ENCODE data around the gene KCTD10. TPM values are rescaled to one million over a fixed set of nuclear protein-coding genes. Genes with fewer than 3 reads are reported as not detected.

Gene KCTD10
- polyA plus RNA-seq, 2 of the 4 experiments (the other 2 are of a cell fraction) = 43.5 to 50.4 TPM

DNA sequence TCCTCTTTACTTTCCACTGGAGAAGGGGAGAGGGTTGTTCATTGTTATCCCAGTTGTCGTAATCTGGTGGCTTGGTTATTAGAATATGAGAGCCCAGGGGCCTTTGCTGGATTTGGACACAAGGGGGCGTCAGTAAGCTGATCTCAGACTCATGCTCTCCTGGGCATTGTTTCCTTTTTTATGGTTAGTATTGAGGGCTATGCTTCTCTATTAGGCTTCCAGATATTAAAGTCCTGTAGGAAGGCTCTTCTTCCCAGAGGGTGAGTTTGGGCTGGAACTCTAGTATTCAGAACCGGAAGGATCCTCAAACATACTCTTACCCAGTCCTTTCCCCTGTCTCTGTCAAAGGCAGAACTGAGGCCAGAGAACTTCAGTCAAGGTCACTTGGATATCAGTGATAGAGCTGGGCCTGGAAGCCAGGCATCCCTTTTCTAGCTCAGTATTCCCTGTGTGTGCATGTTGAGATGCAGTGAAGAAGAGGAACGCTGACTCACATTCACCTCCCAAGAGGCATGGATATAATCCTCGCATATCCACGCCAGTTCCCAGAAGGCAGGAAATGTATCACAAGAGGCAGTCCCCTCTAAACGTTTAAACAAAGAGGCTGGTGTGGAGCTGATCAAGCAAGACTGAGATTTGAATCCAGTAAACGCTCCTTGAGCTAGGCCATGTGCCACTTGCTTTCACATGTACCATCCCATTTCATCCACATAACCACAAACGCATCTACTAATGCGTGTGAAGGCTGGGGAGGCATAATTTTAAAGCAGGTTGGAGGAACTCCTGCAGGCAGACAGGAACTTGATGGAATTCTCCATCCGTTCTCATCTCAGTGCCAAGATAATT, 41.9 kb upstream of the KCTD10 start:
- H3K4me1 ChIP-seq = no peaks in the 10 kb centered on the region
- ChIA-PET CTCF (interaction anchor here (0.7 to 12.0 kb wide), 33 partner anchors 10 to 326 kb away, joined by 3 to 167 read pairs (median 4); no protein-coding TSS in a partner anchor), POLR2A (interaction anchor here (1.5 kb wide), 1 partner anchor 195 kb away, joined by 4 read pairs; no protein-coding TSS in a partner anchor)
- DNase-seq (ENCODE audit: low read depth in 1 of 2, low spot score in 1 of 2) = peak; percentile 48 to 80
- WGBS (ENCODE audit: missing lambda C conversion rate) = 69% methylated on average over 11 of the region's 11 CpGs
- no peak for FAIRE-seq
- ATAC-seq = peak; percentile 64 to 91; a peak in 4 of 6 replicates
- H3K4me3 ChIP-seq = no peak overlapping the region
- H3K27ac ChIP-seq = no peak overlapping the region
- no peak overlapping the region for H3K4me2 ChIP-seq
- TF ChIP-seq ZSCAN20 (CRISPR knock-in tag; IDR thresholded peaks at IDR 0.05) = no peak
- TF ChIP-seq, protein P1, sequence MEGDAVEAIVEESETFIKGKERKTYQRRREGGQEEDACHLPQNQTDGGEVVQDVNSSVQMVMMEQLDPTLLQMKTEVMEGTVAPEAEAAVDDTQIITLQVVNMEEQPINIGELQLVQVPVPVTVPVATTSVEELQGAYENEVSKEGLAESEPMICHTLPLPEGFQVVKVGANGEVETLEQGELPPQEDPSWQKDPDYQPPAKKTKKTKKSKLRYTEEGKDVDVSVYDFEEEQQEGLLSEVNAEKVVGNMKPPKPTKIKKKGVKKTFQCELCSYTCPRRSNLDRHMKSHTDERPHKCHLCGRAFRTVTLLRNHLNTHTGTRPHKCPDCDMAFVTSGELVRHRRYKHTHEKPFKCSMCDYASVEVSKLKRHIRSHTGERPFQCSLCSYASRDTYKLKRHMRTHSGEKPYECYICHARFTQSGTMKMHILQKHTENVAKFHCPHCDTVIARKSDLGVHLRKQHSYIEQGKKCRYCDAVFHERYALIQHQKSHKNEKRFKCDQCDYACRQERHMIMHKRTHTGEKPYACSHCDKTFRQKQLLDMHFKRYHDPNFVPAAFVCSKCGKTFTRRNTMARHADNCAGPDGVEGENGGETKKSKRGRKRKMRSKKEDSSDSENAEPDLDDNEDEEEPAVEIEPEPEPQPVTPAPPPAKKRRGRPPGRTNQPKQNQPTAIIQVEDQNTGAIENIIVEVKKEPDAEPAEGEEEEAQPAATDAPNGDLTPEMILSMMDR (IDR thresholded peaks at IDR 0.05) = peak; percentile 86
- peak; percentile 74 to 82 for TF ChIP-seq RAD21 (conservative IDR thresholded peaks at IDR 0.05 in 1 of 2, IDR thresholded peaks at IDR 0.05 in 1 of 2)
- TF ChIP-seq HOXA7 (CRISPR knock-in tag; IDR thresholded peaks at IDR 0.05) = no peak
- peak; percentile 74 for TF ChIP-seq SMC3 (IDR thresholded peaks at IDR 0.05)
- H3K9me3 ChIP-seq = no peaks in the 10 kb centered on the region

DNA sequence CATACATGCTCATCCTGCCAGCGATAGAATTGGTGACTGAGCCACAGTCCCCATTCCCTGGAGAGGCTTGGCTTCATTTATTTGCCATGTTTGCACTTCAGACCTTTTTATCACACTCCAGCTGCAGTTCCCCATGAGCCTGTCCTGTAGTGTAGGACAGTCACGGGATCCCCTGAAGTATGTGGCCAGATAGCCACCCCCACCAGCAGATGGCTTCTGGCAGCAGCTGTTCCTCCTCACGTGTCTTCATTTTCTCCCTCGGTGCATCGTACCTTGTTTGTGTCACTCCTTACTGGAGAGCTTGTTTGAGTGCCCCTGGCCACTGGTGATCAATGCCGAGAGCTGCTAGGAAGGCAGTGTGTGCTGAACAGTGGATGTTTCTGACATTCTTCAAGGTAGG, 40.5 kb upstream of the KCTD10 start:
- DNase-seq (ENCODE audit: low read depth in 1 of 2, low spot score in 1 of 2) (no peak), FAIRE-seq (no peak), ATAC-seq (no peak)
- Histone ChIP-seq H3K9me3 (no peaks in the 10 kb centered on the region), H3K4me1 (no peaks in the 10 kb centered on the region), H3K27ac (no peak overlapping the region), H3K4me2 (no peak overlapping the region), H3K4me3 (no peak overlapping the region)
- CTCF ChIA-PET = interaction anchor here (0.8 to 12.0 kb wide), 16 partner anchors 8 to 387 kb away, joined by 3 to 167 read pairs (median 5); partner anchors contain the start of genes MMAB and MVK
- WGBS (ENCODE audit: missing lambda C conversion rate) = 72% methylated on average over 6 of the region's 6 CpGs
- POLR2A ChIA-PET = interaction anchor here (0.7 kb wide), 1 partner anchor 257 kb away, joined by 3 read pairs; no protein-coding TSS in a partner anchor
- no peak for TF ChIP-seq SREBF2 (IDR thresholded peaks at IDR 0.05)
- TF ChIP-seq NFE2L2 (conservative IDR thresholded peaks at IDR 0.05; ENCODE audit: low read length) = no peak
- no peak for TF ChIP-seq FOXS1 (CRISPR knock-in tag; IDR thresholded peaks at IDR 0.05)
- TF ChIP-seq, protein P1 (IDR thresholded peaks at IDR 0.05) = no peak
- TF ChIP-seq BHLHE40 (IDR thresholded peaks at IDR 0.05; ENCODE audit: low read depth, low read length) = no peak
- TF ChIP-seq POLR2A (IDR thresholded peaks at IDR 0.05; ENCODE audit: low read length) = no peak
- no peak for TF ChIP-seq TFCP2L1 (CRISPR knock-in tag; IDR thresholded peaks at IDR 0.05)
- TF ChIP-seq, protein P2, sequence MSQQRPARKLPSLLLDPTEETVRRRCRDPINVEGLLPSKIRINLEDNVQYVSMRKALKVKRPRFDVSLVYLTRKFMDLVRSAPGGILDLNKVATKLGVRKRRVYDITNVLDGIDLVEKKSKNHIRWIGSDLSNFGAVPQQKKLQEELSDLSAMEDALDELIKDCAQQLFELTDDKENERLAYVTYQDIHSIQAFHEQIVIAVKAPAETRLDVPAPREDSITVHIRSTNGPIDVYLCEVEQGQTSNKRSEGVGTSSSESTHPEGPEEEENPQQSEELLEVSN (IDR thresholded peaks at IDR 0.05; ENCODE audit: borderline replicate concordance, low read depth) = no peak
- no peak for TF ChIP-seq RARB (CRISPR knock-in tag; IDR thresholded peaks at IDR 0.05)
- no peak for TF ChIP-seq JUN (IDR thresholded peaks at IDR 0.05)
- TF ChIP-seq CHD2 (IDR thresholded peaks at IDR 0.05; ENCODE audit: low read length, partially characterized antibody) = no peak
- TF ChIP-seq KDM1A (IDR thresholded peaks at IDR 0.05; ENCODE audit: low read depth) = no peak
- no peak for TF ChIP-seq MYC (IDR thresholded peaks at IDR 0.05; ENCODE audit: borderline replicate concordance, low read length)
- no peak for TF ChIP-seq HDAC2 (IDR thresholded peaks at IDR 0.05)
- no peak for TF ChIP-seq NPAS2 (CRISPR knock-in tag; IDR thresholded peaks at IDR 0.05; ENCODE audit: borderline replicate concordance)
- no peak for TF ChIP-seq KDM5A (IDR thresholded peaks at IDR 0.05)

All from A549 (cell line).